Cardiac fibroblast (primary cell): Measurements from ENCODE around the gene ANXA1.

Experiments used
- DNase-seq, 2 donors: peaks; one replicate each; pipeline versions ENCODE4 v3.0.0 to v3.0.0-alpha.2; 2010; ENCODE audit warnings: low read depth in 2 of 2
- H3K4me3 ChIP-seq, 2 donors: replicated peaks in 1 of 2; 1 replicate in 1 of 2; 2 replicates in 1 of 2; pipeline ENCODE4 v1.5.1; 2011; ENCODE audit warnings: low read depth in 2 of 2, low read length in 2 of 2, mild to moderate bottlenecking in 2 of 2, moderate library complexity in 1 of 2
- CTCF ChIP-seq: IDR thresholded peaks from one replicate; pipeline ENCODE4 v1.5.1; 2011; ENCODE audit warnings: low read depth, mild to moderate bottlenecking, low read length, inconsistent platforms

The ANXA1 gene

GRCh38 chr9:73162987-73163768, 11.5 kb downstream of the ANXA1 start:
- no peak for DNase-seq
- H3K4me3 ChIP-seq: no peak overlapping the region
- no peak for TF ChIP-seq CTCF

DNA sequence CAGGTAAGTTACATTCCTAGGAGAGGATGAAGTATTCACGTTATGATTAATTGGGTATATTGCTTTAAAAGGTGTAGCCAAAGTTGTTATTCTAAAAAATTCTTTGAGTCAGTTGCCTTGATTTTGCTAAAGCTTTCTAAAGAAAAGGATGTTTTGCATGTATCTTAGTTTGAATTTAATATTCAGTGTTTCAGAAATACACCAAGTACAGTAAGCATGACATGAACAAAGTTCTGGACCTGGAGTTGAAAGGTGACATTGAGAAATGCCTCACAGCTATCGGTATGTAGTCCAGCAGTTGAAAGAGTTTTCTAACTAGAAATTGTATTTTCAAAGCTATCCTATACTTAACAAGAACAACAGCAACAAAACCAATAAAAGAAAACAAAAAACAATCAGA, 14.2 kb downstream of the ANXA1 start:
- no peak for DNase-seq
- TF ChIP-seq CTCF: no peak
- H3K4me3 ChIP-seq: no peak overlapping the region

- DNase-seq: no peak
- no peak overlapping the region for H3K4me3 ChIP-seq
- no peak for TF ChIP-seq CTCF
Observed at GRCh38 chr9:73166468-73166867, 14.8 kb downstream of the ANXA1 start.

DNA sequence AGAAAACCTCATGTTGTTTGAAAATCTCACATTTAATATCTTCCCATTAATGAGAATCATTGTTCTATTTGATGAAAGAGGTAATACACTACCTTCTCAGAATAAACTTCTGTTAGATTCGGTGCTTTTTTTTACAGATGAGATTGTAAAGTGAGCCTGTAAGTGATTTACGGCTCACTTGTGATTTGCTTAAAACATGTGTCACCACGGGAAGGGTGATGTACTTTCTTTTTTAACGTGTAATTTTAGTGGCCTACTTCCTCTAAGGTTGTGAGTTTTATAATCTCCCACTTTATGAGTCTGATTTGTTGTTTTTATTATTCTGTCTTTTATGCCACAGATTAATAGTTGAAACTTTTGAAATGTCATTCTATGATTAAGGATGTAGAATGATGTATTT, 15.9 kb downstream of the ANXA1 start:
- DNase-seq: no peak
- TF ChIP-seq CTCF: no peak
- no peak overlapping the region for H3K4me3 ChIP-seq

- TF ChIP-seq CTCF: no peak
- no peak for DNase-seq
- no peak overlapping the region for H3K4me3 ChIP-seq
Observed at GRCh38 chr9:73168298-73168934, 16.8 kb downstream of the ANXA1 start.

DNA sequence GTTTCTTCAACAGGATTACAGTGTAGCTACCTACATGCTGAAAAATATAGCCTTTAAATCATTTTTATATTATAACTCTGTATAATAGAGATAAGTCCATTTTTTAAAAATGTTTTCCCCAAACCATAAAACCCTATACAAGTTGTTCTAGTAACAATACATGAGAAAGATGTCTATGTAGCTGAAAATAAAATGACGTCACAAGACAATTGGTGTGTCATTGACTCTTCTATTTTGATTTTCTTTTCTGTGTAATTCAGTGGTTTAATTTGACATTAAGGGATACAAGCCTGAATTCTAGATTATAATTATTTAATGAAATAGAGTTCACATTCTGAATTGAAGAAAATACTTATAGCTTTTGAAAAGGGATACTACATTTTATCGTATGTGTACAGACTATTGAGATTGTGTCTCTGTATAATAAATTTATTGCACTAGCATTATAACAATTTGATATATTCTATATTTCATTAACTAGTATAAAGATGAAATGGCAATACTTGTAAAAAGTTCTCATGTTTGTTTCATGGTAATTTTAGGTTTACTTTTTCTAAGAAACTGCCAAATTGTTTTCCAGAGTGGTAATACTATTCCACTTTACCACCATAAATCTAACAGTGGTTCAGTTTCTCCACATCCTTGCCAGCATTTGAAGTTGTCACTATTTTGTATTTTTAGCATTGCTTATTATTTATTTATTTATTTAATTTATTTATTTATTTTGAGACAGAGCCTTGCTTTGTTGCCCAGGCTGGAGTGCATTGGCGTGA, 18.7 kb downstream of the ANXA1 start:
- no peak overlapping the region for H3K4me3 ChIP-seq
- no peak for DNase-seq
- TF ChIP-seq CTCF: no peak
